Fibroblast of lung (primary cell): Measurements from ENCODE around the gene S100A9. TPM values are rescaled to one million over a fixed set of nuclear protein-coding genes. Genes with fewer than 3 reads are reported as not detected.

Source experiments
- DNase-seq, 2 donors: peaks; one replicate each; pipeline versions ENCODE4 v3.0.0 to v3.0.0-alpha.2; 2010; ENCODE audit warnings: low read depth in 2 of 2
- H2AFZ ChIP-seq: 2 replicates; pipeline ENCODE4 v1.5.1; 2012; ENCODE audit warnings: low read length, control low read depth, inconsistent platforms
- H3K27ac ChIP-seq: 2 replicates; pipeline ENCODE4 v1.5.1; 2011; ENCODE audit warnings: low read length, control low read depth; ENCODE audit not compliant: insufficient read depth
- H3K27me3 ChIP-seq: 2 replicates; pipeline ENCODE4 v1.5.1; 2011; ENCODE audit warnings: mild to moderate bottlenecking, low read length; ENCODE audit not compliant: control insufficient read depth, insufficient read depth
- H3K36me3 ChIP-seq: 2 replicates; pipeline ENCODE4 v1.5.1; 2011; ENCODE audit warnings: low read length; ENCODE audit not compliant: control insufficient read depth, insufficient read depth
- H3K4me1 ChIP-seq: 2 replicates; pipeline ENCODE4 v1.5.1; 2011; ENCODE audit warnings: low read length; ENCODE audit not compliant: control insufficient read depth, insufficient read depth; ENCODE audit errors: extremely low read depth
- H3K4me2 ChIP-seq: 2 replicates; pipeline ENCODE4 v1.5.1; 2011; ENCODE audit warnings: low read length, control low read depth; ENCODE audit not compliant: insufficient read depth; ENCODE audit errors: extremely low read depth
- H3K4me3 ChIP-seq, 4 experiments: fragments of 200-600 bp in 1 of 4; sonication (generic) in 1 of 4; replicated peaks in 1 of 4; 2 replicates each; pipeline ENCODE4 v1.5.1; 2011 to 2016; ENCODE audit warnings: low read length in 4 of 4, low read depth in 3 of 4, mild to moderate bottlenecking in 3 of 4, control low read depth in 2 of 4, inconsistent platforms in 1 of 4, mixed read lengths in 1 of 4; ENCODE audit not compliant: insufficient read depth in 1 of 4; ENCODE audit errors: control extremely low read depth in 1 of 4
- H3K79me2 ChIP-seq: 2 replicates; pipeline ENCODE4 v1.5.1; 2012; ENCODE audit warnings: mild to moderate bottlenecking, low read length, inconsistent platforms; ENCODE audit not compliant: control insufficient read depth, insufficient read depth
- H3K9ac ChIP-seq: 2 replicates; pipeline ENCODE4 v1.5.1; 2011; ENCODE audit warnings: mild to moderate bottlenecking, low read length, control low read depth; ENCODE audit not compliant: insufficient read depth
- H3K9me3 ChIP-seq: 2 replicates; pipeline ENCODE4 v1.5.1; 2012; ENCODE audit warnings: low read depth, low read length; ENCODE audit not compliant: control insufficient read depth, insufficient read depth
- H4K20me1 ChIP-seq: 2 replicates; pipeline ENCODE4 v1.5.1; 2011; ENCODE audit warnings: low read length; ENCODE audit not compliant: control insufficient read depth, insufficient read depth; ENCODE audit errors: extremely low read depth
- EZH2 ChIP-seq: IDR thresholded peaks from 2 replicates; pipeline ENCODE4 v1.5.1; 2012; ENCODE audit warnings: low read length, control low read depth, mild to moderate bottlenecking; ENCODE audit errors: missing control alignments
- polyA plus RNA-seq, 2 donors: library from polyadenylated mRNA; depleted of rRNA in 1 of 2; stranded (reverse) in 1 of 2; unstranded in 1 of 2; fragments of >200 nt; gene quantifications; 2 replicates each; pipeline ENCODE4 v1.2.1, GENCODE V29; 2011 to 2012; ENCODE audit warnings: missing spikeins in 1 of 2
- total RNA-seq: library from RNA; depleted of rRNA; stranded (reverse); fragments of >200 nt; gene quantifications from 2 replicates; pipeline ENCODE4 v1.2.1, GENCODE V29; 2014
- TF ChIP-seq, protein P1 (sequence below), 2 donors: IDR thresholded peaks in 1 of 2; conservative IDR thresholded peaks in 1 of 2; 1 replicate in 1 of 2; 2 replicates in 1 of 2; pipeline ENCODE4 v1.5.1; 2011 to 2012; ENCODE audit warnings: low read length in 2 of 2, control low read depth in 1 of 2, inconsistent platforms in 1 of 2, low read depth in 1 of 2, mild to moderate bottlenecking in 1 of 2

Gene S100A9
- total and polyA plus RNA-seq, 2 donors (not counting 1 experiment from before 2014, with no cell fraction given), result not detected

DNA sequence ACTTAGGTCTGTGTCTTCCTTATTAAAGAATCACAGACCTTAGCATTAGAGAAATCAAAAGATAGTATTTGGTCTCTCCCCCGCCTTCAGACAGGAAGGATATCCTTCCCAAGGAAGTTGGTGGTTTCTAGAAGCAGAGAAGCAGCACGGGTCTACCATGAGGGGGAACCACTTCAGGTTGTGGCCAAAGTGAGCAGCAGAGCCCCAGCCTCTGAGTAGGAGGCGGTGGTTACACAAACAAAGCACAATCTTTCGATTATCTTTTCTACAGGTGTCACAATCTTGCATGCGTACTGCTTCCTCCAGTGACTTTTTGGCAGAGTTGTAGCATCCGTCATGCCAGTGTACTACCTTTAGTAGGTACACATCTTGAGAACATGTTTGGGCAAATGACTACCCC lies 17.9 kb upstream of the S100A9 start:
- no peaks in the 10 kb centered on the region for H3K36me3 ChIP-seq
- no peaks in the 10 kb centered on the region for H3K9me3 ChIP-seq
- no peak overlapping the region for H3K4me2 ChIP-seq
- H2AFZ ChIP-seq, result no peak overlapping the region
- TF ChIP-seq EZH2, result no peak
- TF ChIP-seq, protein P1, sequence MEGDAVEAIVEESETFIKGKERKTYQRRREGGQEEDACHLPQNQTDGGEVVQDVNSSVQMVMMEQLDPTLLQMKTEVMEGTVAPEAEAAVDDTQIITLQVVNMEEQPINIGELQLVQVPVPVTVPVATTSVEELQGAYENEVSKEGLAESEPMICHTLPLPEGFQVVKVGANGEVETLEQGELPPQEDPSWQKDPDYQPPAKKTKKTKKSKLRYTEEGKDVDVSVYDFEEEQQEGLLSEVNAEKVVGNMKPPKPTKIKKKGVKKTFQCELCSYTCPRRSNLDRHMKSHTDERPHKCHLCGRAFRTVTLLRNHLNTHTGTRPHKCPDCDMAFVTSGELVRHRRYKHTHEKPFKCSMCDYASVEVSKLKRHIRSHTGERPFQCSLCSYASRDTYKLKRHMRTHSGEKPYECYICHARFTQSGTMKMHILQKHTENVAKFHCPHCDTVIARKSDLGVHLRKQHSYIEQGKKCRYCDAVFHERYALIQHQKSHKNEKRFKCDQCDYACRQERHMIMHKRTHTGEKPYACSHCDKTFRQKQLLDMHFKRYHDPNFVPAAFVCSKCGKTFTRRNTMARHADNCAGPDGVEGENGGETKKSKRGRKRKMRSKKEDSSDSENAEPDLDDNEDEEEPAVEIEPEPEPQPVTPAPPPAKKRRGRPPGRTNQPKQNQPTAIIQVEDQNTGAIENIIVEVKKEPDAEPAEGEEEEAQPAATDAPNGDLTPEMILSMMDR (conservative IDR thresholded peaks at IDR 0.05 in 1 of 2, IDR thresholded peaks at IDR 0.05 in 1 of 2; ENCODE audit: low read depth in 1 of 2, low read length in 2 of 2), result no peak
- no peaks in the 10 kb centered on the region for H4K20me1 ChIP-seq
- H3K4me3 ChIP-seq, result no peak overlapping the region
- H3K4me1 ChIP-seq, result no peaks in the 10 kb centered on the region
- no peaks in the 10 kb centered on the region for H3K79me2 ChIP-seq
- no peak for DNase-seq
- no peak overlapping the region for H3K9ac ChIP-seq
- peaks cover 10% of the 10 kb centered on the region for H3K27me3 ChIP-seq
- no peak overlapping the region for H3K27ac ChIP-seq

GRCh38 chr1:153340356-153340755 lies 17.3 kb upstream of the S100A9 start:
- H3K79me2 ChIP-seq, result no peaks in the 10 kb centered on the region
- no peak for DNase-seq
- no peaks in the 10 kb centered on the region for H3K9me3 ChIP-seq
- no peaks in the 10 kb centered on the region for H4K20me1 ChIP-seq
- H2AFZ ChIP-seq, result no peak overlapping the region
- no peaks in the 10 kb centered on the region for H3K4me1 ChIP-seq
- H3K36me3 ChIP-seq, result no peaks in the 10 kb centered on the region
- no peak overlapping the region for H3K4me2 ChIP-seq
- H3K4me3 ChIP-seq, result no peak overlapping the region
- peaks cover 10% of the 10 kb centered on the region for H3K27me3 ChIP-seq
- H3K27ac ChIP-seq, result no peak overlapping the region
- TF ChIP-seq, protein P1 (conservative IDR thresholded peaks at IDR 0.05 in 1 of 2, IDR thresholded peaks at IDR 0.05 in 1 of 2; ENCODE audit: low read depth in 1 of 2, low read length in 2 of 2), result no peak
- no peak for TF ChIP-seq EZH2
- H3K9ac ChIP-seq, result no peak overlapping the region

GRCh38 chr1:153341431-153341934 lies 16.2 kb upstream of the S100A9 start:
- no peak overlapping the region for H2AFZ ChIP-seq
- H3K9me3 ChIP-seq, result no peaks in the 10 kb centered on the region
- no peak overlapping the region for H3K4me2 ChIP-seq
- DNase-seq, result no peak
- no peak overlapping the region for H3K4me3 ChIP-seq
- H3K27me3 ChIP-seq, result peaks cover 12% of the 10 kb centered on the region
- no peaks in the 10 kb centered on the region for H3K36me3 ChIP-seq
- TF ChIP-seq EZH2, result no peak
- TF ChIP-seq, protein P1 (conservative IDR thresholded peaks at IDR 0.05 in 1 of 2, IDR thresholded peaks at IDR 0.05 in 1 of 2; ENCODE audit: low read depth in 1 of 2, low read length in 2 of 2), result no peak
- no peaks in the 10 kb centered on the region for H3K79me2 ChIP-seq
- no peaks in the 10 kb centered on the region for H4K20me1 ChIP-seq
- H3K9ac ChIP-seq, result no peak overlapping the region
- no peaks in the 10 kb centered on the region for H3K4me1 ChIP-seq
- no peak overlapping the region for H3K27ac ChIP-seq
